Neural progenitor cell (in vitro differentiated cells): Measurements from ENCODE around the gene QSOX2. TPM values are rescaled to one million over a fixed set of nuclear protein-coding genes. Genes with fewer than 3 reads are reported as not detected.

Source experiments
- DNase-seq: peaks from one replicate; pipeline ENCODE4 v3.0.0-alpha.2; 2016; ENCODE audit warnings: low spot score
- H2AFZ ChIP-seq: fragments of 200-600 bp; sonication (generic); replicated peaks from 2 replicates; pipeline ENCODE4 v1.6.1; 2016; ENCODE audit warnings: antibody characterized with exemption
- H3F3A ChIP-seq: fragments of 200-600 bp; sonication (generic); 2 replicates; pipeline ENCODE4 v1.6.1; 2016; ENCODE audit warnings: antibody characterized with exemption, low read depth
- H3K27ac ChIP-seq: fragments of 200-600 bp; sonication (generic); 2 replicates; pipeline ENCODE4 v1.5.1; 2016; ENCODE audit warnings: mild to moderate bottlenecking
- H3K27me3 ChIP-seq: fragments of 200-600 bp; sonication (generic); 2 replicates; pipeline ENCODE4 v1.6.1; 2016; ENCODE audit warnings: mild to moderate bottlenecking, moderate library complexity
- H3K36me3 ChIP-seq: fragments of 200-600 bp; sonication (generic); 2 replicates; pipeline ENCODE4 v1.5.1; 2016
- H3K4me1 ChIP-seq: fragments of 200-600 bp; sonication (generic); 2 replicates; pipeline ENCODE4 v1.6.1; 2016; ENCODE audit warnings: mixed run types
- H3K4me2 ChIP-seq: fragments of 200-600 bp; sonication (generic); 2 replicates; pipeline ENCODE4 v1.6.1; 2016
- H3K4me3 ChIP-seq: fragments of 200-600 bp; sonication (generic); 2 replicates; pipeline ENCODE4 v1.5.1; 2016
- H3K79me2 ChIP-seq: fragments of 200-600 bp; sonication (generic); 2 replicates; pipeline ENCODE4 v1.6.1; 2016; ENCODE audit warnings: low read depth
- H3K9ac ChIP-seq: fragments of 200-600 bp; sonication (generic); 2 replicates; pipeline ENCODE4 v1.6.1; 2016
- H3K9me3 ChIP-seq: fragments of 200-600 bp; sonication (generic); 2 replicates; pipeline ENCODE4 v1.5.1; 2016; ENCODE audit warnings: low read depth
- H4K20me1 ChIP-seq: fragments of 200-600 bp; sonication (generic); 2 replicates; pipeline ENCODE4 v1.6.1; 2016; ENCODE audit warnings: low read depth
- H3K27ac Mint-ChIP-seq: 3 replicates; pipeline ENCODE4 v1.8.0; 2021; ENCODE audit warnings: mixed read lengths
- H3K27me3 Mint-ChIP-seq: 2 replicates; pipeline ENCODE4 v1.8.0; 2022; ENCODE audit warnings: low read depth, mild to moderate bottlenecking, inconsistent platforms, moderate library complexity, mixed read lengths; ENCODE audit not compliant: insufficient read depth
- H3K36me3 Mint-ChIP-seq: 3 replicates; pipeline ENCODE4 v1.8.0; 2021; ENCODE audit warnings: mixed read lengths
- H3K4me1 Mint-ChIP-seq: 3 replicates; pipeline ENCODE4 v1.8.0; 2021; ENCODE audit warnings: mixed read lengths
- H3K4me3 Mint-ChIP-seq: 3 replicates; pipeline ENCODE4 v1.8.0; 2021; ENCODE audit warnings: mild to moderate bottlenecking, moderate library complexity, mixed read lengths
- H3K9me3 Mint-ChIP-seq: 3 replicates; pipeline ENCODE4 v1.8.0; 2020; ENCODE audit warnings: mixed read lengths
- CTCF ChIP-seq: fragments of 200-600 bp; sonication (generic); IDR thresholded peaks from 2 replicates; pipeline ENCODE4 v1.5.1; 2017; ENCODE audit warnings: antibody characterized with exemption, mild to moderate bottlenecking
- EZH2 ChIP-seq: fragments of 200-600 bp; sonication (generic); IDR thresholded peaks from 2 replicates; pipeline ENCODE4 v1.6.1; 2017; ENCODE audit warnings: antibody characterized with exemption, mild to moderate bottlenecking, moderate library complexity
- EZH2phosphoT487 ChIP-seq: fragments of 200-600 bp; sonication (generic); IDR thresholded peaks from 2 replicates; pipeline ENCODE4 v1.6.1; 2017; ENCODE audit warnings: antibody characterized with exemption
- total RNA-seq: library from RNA; depleted of rRNA; stranded (reverse); fragments of >200 nt; gene quantifications from 2 replicates; pipeline ENCODE4 v1.2.3, GENCODE V29; 2015; ENCODE audit warnings: low replicate concordance

The QSOX2 gene
- total RNA-seq, 1 donor from 2014 or later, result 17.1 TPM

- Histone ChIP-seq H3K9ac (no peak overlapping the region), H3K27me3 (no peaks in the 10 kb centered on the region), H3K27ac (no peak overlapping the region), H3K4me3 (no peak overlapping the region), H3F3A (peaks cover 16% of the 10 kb centered on the region), H3K9me3 (no peaks in the 10 kb centered on the region), H3K4me2 (peak overlapping the region; percentile 4), H3K36me3 (no peaks in the 10 kb centered on the region), H4K20me1 (peaks cover 10% of the 10 kb centered on the region), H2AFZ (no peak overlapping the region), H3K79me2 (no peaks in the 10 kb centered on the region), H3K4me1 (peaks cover 32% of the 10 kb centered on the region)
- Mint-ChIP-seq H3K9me3 (no peaks in the 10 kb centered on the region), H3K4me3 (no peak overlapping the region), H3K27ac (no peak overlapping the region), H3K36me3 (no peaks in the 10 kb centered on the region), H3K27me3 (peaks cover 4% of the 10 kb centered on the region), H3K4me1 (peaks cover 19% of the 10 kb centered on the region)
- no peak for DNase-seq
- no peak for TF ChIP-seq EZH2
- no peak for TF ChIP-seq EZH2phosphoT487
- TF ChIP-seq CTCF, result no peak
These were observed 65.9 kb downstream of the QSOX2 start for GRCh38 chr9:136179761-136180160.

GRCh38 chr9:136179101-136179616 is 66.5 kb downstream of the QSOX2 start:
- H3K9me3 ChIP-seq, result no peaks in the 10 kb centered on the region
- no peak overlapping the region for H3K4me3 ChIP-seq
- H3F3A ChIP-seq, result peaks cover 18% of the 10 kb centered on the region
- no peaks in the 10 kb centered on the region for H3K36me3 ChIP-seq
- H3K9me3 Mint-ChIP-seq, result no peaks in the 10 kb centered on the region
- H3K4me1 ChIP-seq, result peaks cover 29% of the 10 kb centered on the region
- no peaks in the 10 kb centered on the region for H3K79me2 ChIP-seq
- no peak overlapping the region for H3K9ac ChIP-seq
- no peak for DNase-seq
- peaks cover 10% of the 10 kb centered on the region for H4K20me1 ChIP-seq
- no peak overlapping the region for H2AFZ ChIP-seq
- H3K27me3 ChIP-seq, result no peaks in the 10 kb centered on the region
- no peaks in the 10 kb centered on the region for H3K36me3 Mint-ChIP-seq
- no peak overlapping the region for H3K27ac ChIP-seq
- peaks cover 17% of the 10 kb centered on the region for H3K4me1 Mint-ChIP-seq
- TF ChIP-seq CTCF (no peak), EZH2phosphoT487 (no peak)
- H3K27ac Mint-ChIP-seq, result no peak overlapping the region
- peak overlapping the region; percentile 40 for H3K4me2 ChIP-seq
- H3K27me3 Mint-ChIP-seq, result peaks cover 4% of the 10 kb centered on the region
- H3K4me3 Mint-ChIP-seq, result no peak overlapping the region

- TF ChIP-seq CTCF (no peak), EZH2phosphoT487 (no peak), EZH2 (no peak)
- DNase-seq, result peak; percentile 61
- Histone ChIP-seq H3K27ac (no peak overlapping the region), H3F3A (peaks cover 18% of the 10 kb centered on the region), H3K9me3 (no peaks in the 10 kb centered on the region), H3K36me3 (no peaks in the 10 kb centered on the region), H3K4me1 (peaks cover 29% of the 10 kb centered on the region), H3K79me2 (no peaks in the 10 kb centered on the region), H3K27me3 (no peaks in the 10 kb centered on the region), H3K4me3 (no peak overlapping the region), H3K4me2 (peak overlapping the region; percentile 40), H4K20me1 (peaks cover 10% of the 10 kb centered on the region), H3K9ac (no peak overlapping the region), H2AFZ (no peak overlapping the region)
- H3K27me3 Mint-ChIP-seq, result peaks cover 4% of the 10 kb centered on the region
- peak overlapping the region; percentile 41 for H3K4me3 Mint-ChIP-seq
- H3K36me3 Mint-ChIP-seq, result no peaks in the 10 kb centered on the region
- H3K9me3 Mint-ChIP-seq, result no peaks in the 10 kb centered on the region
- peaks cover 17% of the 10 kb centered on the region for H3K4me1 Mint-ChIP-seq
- no peak overlapping the region for H3K27ac Mint-ChIP-seq
These were observed 66.9 kb downstream of the QSOX2 start for GRCh38 chr9:136178773-136179075.
